Fibroblast of villous mesenchyme (primary cell): ENCODE data around the gene CAPN15. TPM values are rescaled to one million over a fixed set of nuclear protein-coding genes. Genes with fewer than 3 reads are reported as not detected.

ENCODE experiments used
- DNase-seq: peaks from one replicate; pipeline ENCODE4 v3.0.0-alpha.2; 2010; ENCODE audit warnings: low read depth
- H3K4me3 ChIP-seq: 2 replicates; pipeline ENCODE4 v1.5.1; 2011; ENCODE audit warnings: low read depth, mild to moderate bottlenecking, low read length
- CTCF ChIP-seq: IDR thresholded peaks from 2 replicates; pipeline ENCODE4 v1.5.1; 2012; ENCODE audit warnings: low read depth, mild to moderate bottlenecking, low read length; ENCODE audit not compliant: insufficient read depth
- total RNA-seq: library from RNA; depleted of rRNA; stranded (reverse); fragments of >200 nt; gene quantifications from 2 replicates; pipeline ENCODE4 v1.2.3, GENCODE V29; 2012

The CAPN15 gene
- total RNA-seq, 1 donor = 37.1 TPM

- no peak for TF ChIP-seq CTCF
- H3K4me3 ChIP-seq = no peak overlapping the region
- peak; percentile 29 for DNase-seq
Observed at GRCh38 chr16:508884-509736, 18.4 kb upstream of the CAPN15 start.

GRCh38 chr16:510066-510825 lies 17.3 kb upstream of the CAPN15 start:
- no peak for TF ChIP-seq CTCF
- no peak for DNase-seq
- H3K4me3 ChIP-seq = no peak overlapping the region

GRCh38 chr16:512802-513201 lies 14.7 kb upstream of the CAPN15 start:
- DNase-seq = no peak
- no peak overlapping the region for H3K4me3 ChIP-seq
- no peak for TF ChIP-seq CTCF

- DNase-seq = no peak
- TF ChIP-seq CTCF = no peak
- H3K4me3 ChIP-seq = no peak overlapping the region
Observed at GRCh38 chr16:513950-514349, 13.6 kb upstream of the CAPN15 start.

- no peak for TF ChIP-seq CTCF
- DNase-seq = no peak
Observed at GRCh38 chr16:515175-515938, 12.2 kb upstream of the CAPN15 start.

GRCh38 chr16:515939-516226 lies 11.6 kb upstream of the CAPN15 start:
- H3K4me3 ChIP-seq = no peak overlapping the region
- DNase-seq = no peak
- no peak for TF ChIP-seq CTCF

More at GRCh38 chr16:515175-515938, 12.2 kb upstream of the CAPN15 start:
- H3K4me3 ChIP-seq = no peak overlapping the region
